HepG2 (cell line): ENCODE measurements around the gene RGS19. TPM values are rescaled to one million over a fixed set of nuclear protein-coding genes. Genes with fewer than 3 reads are reported as not detected.

ENCODE experiments used
- ATAD3A ChIP-seq: sonication (generic); formaldehyde crosslinking; IDR thresholded peaks from 2 replicates; pipeline ENCODE4 v1.4.0; 2020; ENCODE audit warnings: missing genetic modification reagents
- CREB3 ChIP-seq: sonication (generic); formaldehyde crosslinking; IDR thresholded peaks from 2 replicates; pipeline ENCODE4 v1.5.0; 2020; ENCODE audit warnings: missing genetic modification reagents
- GABPA ChIP-seq, 2 experiments: IDR thresholded peaks; 2 replicates each; pipeline ENCODE4 v1.6.1; 2011 to 2016; ENCODE audit warnings: low read depth in 2 of 2, low read length in 1 of 2, missing biosample characterization in 1 of 2, missing genetic modification characterization in 1 of 2
- GABPB1 ChIP-seq: IDR thresholded peaks from 2 replicates; pipeline ENCODE4 v1.6.1; 2016; ENCODE audit warnings: mild to moderate bottlenecking, missing genetic modification reagents, moderate library complexity, missing compliant biosample characterization
- HHEX ChIP-seq: IDR thresholded peaks from 2 replicates; pipeline ENCODE4 v1.6.1; 2016; ENCODE audit warnings: control low read depth
- HMG20A ChIP-seq: IDR thresholded peaks from 2 replicates; pipeline ENCODE4 v1.6.1; 2016; ENCODE audit warnings: borderline replicate concordance
- HNRNPLL ChIP-seq: fragments of 200-400 bp; formaldehyde crosslinking; IDR thresholded peaks from 2 replicates; pipeline ENCODE4 v1.6.1; 2017; ENCODE audit warnings: mild to moderate bottlenecking, low read depth, low read length; ENCODE audit not compliant: poor library complexity, severe bottlenecking
- KAT7 ChIP-seq: IDR thresholded peaks from 2 replicates; pipeline ENCODE4 v1.6.1; 2018; ENCODE audit warnings: borderline replicate concordance, missing compliant biosample characterization
- MYC ChIP-seq: sonication (generic); formaldehyde crosslinking; IDR thresholded peaks from 2 replicates; pipeline ENCODE4 v1.9.0; 2021; ENCODE audit warnings: missing genetic modification reagents, borderline replicate concordance
- NR2F2 ChIP-seq: IDR thresholded peaks from 2 replicates; pipeline ENCODE4 v1.6.1; 2012; ENCODE audit warnings: low read depth, inconsistent platforms, borderline replicate concordance
- RAD21 ChIP-seq: fragments of 450-650 bp; formaldehyde crosslinking; IDR thresholded peaks from 2 replicates; pipeline ENCODE4 v1.5.0; 2020; ENCODE audit warnings: mild to moderate bottlenecking
- RFX1 ChIP-seq: fragments of 450-650 bp; IDR thresholded peaks from 2 replicates; pipeline ENCODE4 v1.6.1; 2017
- SIN3A ChIP-seq: IDR thresholded peaks from 2 replicates; pipeline ENCODE4 v1.6.1; 2011; ENCODE audit warnings: low read depth, mild to moderate bottlenecking, control low read depth, low read length, borderline replicate concordance
- TGIF2 ChIP-seq: IDR thresholded peaks from 2 replicates; pipeline ENCODE4 v1.6.1; 2016; ENCODE audit warnings: control low read depth, missing compliant biosample characterization
- ZBTB42 ChIP-seq: sonication (generic); formaldehyde crosslinking; IDR thresholded peaks from 2 replicates; pipeline ENCODE4 v1.5.0; 2020; ENCODE audit warnings: mild to moderate bottlenecking, missing genetic modification reagents
- ZNF160 ChIP-seq: sonication (generic); formaldehyde crosslinking; IDR thresholded peaks from 2 replicates; pipeline ENCODE4 v1.8.0; 2022; ENCODE audit warnings: mild to moderate bottlenecking, inconsistent platforms, missing genetic modification reagents
- ZNF326 ChIP-seq: sonication (generic); formaldehyde crosslinking; IDR thresholded peaks from 2 replicates; pipeline ENCODE4 v1.4.0; 2020; ENCODE audit warnings: missing genetic modification reagents, borderline replicate concordance
- ZNF329 ChIP-seq: sonication (generic); formaldehyde crosslinking; IDR thresholded peaks from 2 replicates; pipeline ENCODE4 v1.9.0; 2021; ENCODE audit warnings: low read depth, mild to moderate bottlenecking, missing genetic modification reagents
- ZNF34 ChIP-seq: sonication (generic); formaldehyde crosslinking; IDR thresholded peaks from 2 replicates; pipeline ENCODE4 v1.4.0; 2020; ENCODE audit warnings: mild to moderate bottlenecking, missing genetic modification reagents, borderline replicate concordance
- ZNF800 ChIP-seq: sonication (generic); formaldehyde crosslinking; IDR thresholded peaks from 2 replicates; pipeline ENCODE4 v1.4.0; 2020; ENCODE audit warnings: missing genetic modification reagents
- polyA plus RNA-seq, 8 experiments: library from polyadenylated mRNA; depleted of rRNA in 3 of 8; stranded (reverse) in 7 of 8; unstranded in 1 of 8; fragments of >200 nt; fragmentation: Illumina TruSeq in 4 of 8; extraction: Trizol in 4 of 8; gene quantifications; 2 replicates each; pipeline versions ENCODE4 v1.2.1 to v1.2.3, GENCODE V29; 2011 to 2016; ENCODE audit warnings: low read depth in 4 of 8, missing spikeins in 1 of 8, mixed read lengths in 1 of 8; ENCODE audit not compliant: insufficient read depth in 1 of 8
- total RNA-seq, 5 experiments: library from RNA; depleted of rRNA; stranded (reverse); fragments of >200 nt; fragmentation: Illumina TruSeq; extraction: Trizol; gene quantifications; 2 replicates each; pipeline ENCODE4 v1.2.3, GENCODE V29; 2016; ENCODE audit warnings: low read depth in 1 of 5
- TF ChIP-seq, protein P1 (sequence below): sonication (generic); formaldehyde crosslinking; IDR thresholded peaks from 2 replicates; pipeline ENCODE4 v1.4.0; 2020; ENCODE audit warnings: mild to moderate bottlenecking, missing genetic modification reagents
- TF ChIP-seq, protein P2 (sequence below): sonication (generic); formaldehyde crosslinking; IDR thresholded peaks from 2 replicates; pipeline ENCODE4 v1.5.0; 2020; ENCODE audit warnings: missing genetic modification reagents

Gene RGS19
- total and polyA plus RNA-seq, 2 of the 13 experiments (the other 11 are each of a cell fraction or from before 2014, with no cell fraction given) = 10.7 to 11.9 TPM

GRCh38 chr20:64052987-64053840 lies 26.1 kb downstream of the RGS19 start (continued):
- TF ChIP-seq NR2F2 = no peak
- peak; percentile 58; the same call in 1 of the 2 replicates for TF ChIP-seq RAD21 (CRISPR knock-in tag)
- TF ChIP-seq, protein P1, sequence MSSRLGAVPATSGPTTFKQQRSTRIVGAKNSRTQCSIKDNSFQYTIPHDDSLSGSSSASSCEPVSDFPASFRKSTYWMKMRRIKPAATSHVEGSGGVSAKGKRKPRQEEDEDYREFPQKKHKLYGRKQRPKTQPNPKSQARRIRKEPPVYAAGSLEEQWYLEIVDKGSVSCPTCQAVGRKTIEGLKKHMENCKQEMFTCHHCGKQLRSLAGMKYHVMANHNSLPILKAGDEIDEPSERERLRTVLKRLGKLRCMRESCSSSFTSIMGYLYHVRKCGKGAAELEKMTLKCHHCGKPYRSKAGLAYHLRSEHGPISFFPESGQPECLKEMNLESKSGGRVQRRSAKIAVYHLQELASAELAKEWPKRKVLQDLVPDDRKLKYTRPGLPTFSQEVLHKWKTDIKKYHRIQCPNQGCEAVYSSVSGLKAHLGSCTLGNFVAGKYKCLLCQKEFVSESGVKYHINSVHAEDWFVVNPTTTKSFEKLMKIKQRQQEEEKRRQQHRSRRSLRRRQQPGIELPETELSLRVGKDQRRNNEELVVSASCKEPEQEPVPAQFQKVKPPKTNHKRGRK (CRISPR knock-in tag) = peak; percentile 15; the same call in 1 of the 2 replicates
- TF ChIP-seq RFX1 = 0 out of 2 replicates have a peak, but pooled peaks have one; percentile 2
- TF ChIP-seq, protein P2, sequence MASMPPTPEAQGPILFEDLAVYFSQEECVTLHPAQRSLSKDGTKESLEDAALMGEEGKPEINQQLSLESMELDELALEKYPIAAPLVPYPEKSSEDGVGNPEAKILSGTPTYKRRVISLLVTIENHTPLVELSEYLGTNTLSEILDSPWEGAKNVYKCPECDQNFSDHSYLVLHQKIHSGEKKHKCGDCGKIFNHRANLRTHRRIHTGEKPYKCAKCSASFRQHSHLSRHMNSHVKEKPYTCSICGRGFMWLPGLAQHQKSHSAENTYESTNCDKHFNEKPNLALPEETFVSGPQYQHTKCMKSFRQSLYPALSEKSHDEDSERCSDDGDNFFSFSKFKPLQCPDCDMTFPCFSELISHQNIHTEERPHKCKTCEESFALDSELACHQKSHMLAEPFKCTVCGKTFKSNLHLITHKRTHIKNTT (CRISPR knock-in tag) = no peak
- TF ChIP-seq MYC (CRISPR knock-in tag) = peak; percentile 56; the same call in 1 of the 2 replicates
- TF ChIP-seq CREB3 = no peak
- TF ChIP-seq ZNF34 (CRISPR knock-in tag) = no peak; the same call in 1 of the 2 replicates
- no peak for TF ChIP-seq GABPA (IDR thresholded peaks at IDR 0.05; ENCODE audit: low read depth, low read length)
- no peak for TF ChIP-seq GABPA (CRISPR knock-in tag; IDR thresholded peaks at IDR 0.05; ENCODE audit: low read depth)
- TF ChIP-seq HHEX = 0 out of 2 replicates have a peak, but pooled peaks have one; percentile 11
- TF ChIP-seq ZNF800 (CRISPR knock-in tag) = no peak
- TF ChIP-seq GABPB1 (CRISPR knock-in tag) = no peak
- 0 out of 2 replicates have a peak, but pooled peaks have one; percentile 11 for TF ChIP-seq ZNF329 (CRISPR knock-in tag)
- TF ChIP-seq SIN3A = no peak; the same call in 1 of the 2 replicates
- 0 out of 2 replicates have a peak, but pooled peaks have one; percentile 8 for TF ChIP-seq ATAD3A (CRISPR knock-in tag)
- peak; percentile 67 for TF ChIP-seq ZBTB42 (CRISPR knock-in tag)
- TF ChIP-seq ZNF326 (CRISPR knock-in tag) = peak; percentile 50; the same call in 1 of the 2 replicates
- 0 out of 2 replicates have a peak, but pooled peaks have one; percentile 39 for TF ChIP-seq ZNF160
- peak; percentile 12 for TF ChIP-seq HNRNPLL
- TF ChIP-seq KAT7 (CRISPR knock-in tag) = no peak; the same call in none of the 2 replicates
- no peak for TF ChIP-seq HMG20A (CRISPR knock-in tag)
- TF ChIP-seq TGIF2 = no peak
